Activated CD4-positive, alpha-beta T cell treated with anti-CD3 and anti-CD28 coated beads, Interleukin-2, amount 10 ng/mL, durations not matched to agents 24 days and 14 days (primary cell): ENCODE results near the gene TMEM132D. TPM values are rescaled to one million over a fixed set of nuclear protein-coding genes. Genes with fewer than 3 reads are reported as not detected.

Experiments
- DNase-seq: peaks from one replicate; pipeline ENCODE4 v3.0.0; 2022
- H3K27ac Mint-ChIP-seq: one replicate; pipeline ENCODE4 v1.8.0; 2022; ENCODE audit warnings: mild to moderate bottlenecking, mixed read lengths
- H3K27me3 Mint-ChIP-seq: one replicate; pipeline ENCODE4 v1.8.0; 2022; ENCODE audit warnings: mixed read lengths
- H3K36me3 Mint-ChIP-seq: one replicate; pipeline ENCODE4 v1.8.0; 2022; ENCODE audit warnings: low read depth, mild to moderate bottlenecking, mixed read lengths
- H3K4me1 Mint-ChIP-seq: one replicate; pipeline ENCODE4 v1.8.0; 2021; ENCODE audit warnings: mixed read lengths
- H3K4me3 Mint-ChIP-seq: one replicate; pipeline ENCODE4 v1.8.0; 2022; ENCODE audit warnings: mild to moderate bottlenecking, moderate library complexity, mixed read lengths
- H3K9me3 Mint-ChIP-seq: one replicate; pipeline ENCODE4 v1.8.0; 2021; ENCODE audit warnings: mixed read lengths
- intact Hi-C: fragments of 100-400 bp; cut with micrococcal nuclease; formaldehyde crosslinking; loops from one replicate; pipeline ENCODE4 v1.15.1; 2023
- total RNA-seq: library from RNA; stranded (reverse); gene quantifications from 2 replicates; pipeline ENCODE4 v1.2.3, GENCODE V29; 2022

Gene TMEM132D
- total RNA-seq, 1 donor from 2014 or later, result not detected

DNA sequence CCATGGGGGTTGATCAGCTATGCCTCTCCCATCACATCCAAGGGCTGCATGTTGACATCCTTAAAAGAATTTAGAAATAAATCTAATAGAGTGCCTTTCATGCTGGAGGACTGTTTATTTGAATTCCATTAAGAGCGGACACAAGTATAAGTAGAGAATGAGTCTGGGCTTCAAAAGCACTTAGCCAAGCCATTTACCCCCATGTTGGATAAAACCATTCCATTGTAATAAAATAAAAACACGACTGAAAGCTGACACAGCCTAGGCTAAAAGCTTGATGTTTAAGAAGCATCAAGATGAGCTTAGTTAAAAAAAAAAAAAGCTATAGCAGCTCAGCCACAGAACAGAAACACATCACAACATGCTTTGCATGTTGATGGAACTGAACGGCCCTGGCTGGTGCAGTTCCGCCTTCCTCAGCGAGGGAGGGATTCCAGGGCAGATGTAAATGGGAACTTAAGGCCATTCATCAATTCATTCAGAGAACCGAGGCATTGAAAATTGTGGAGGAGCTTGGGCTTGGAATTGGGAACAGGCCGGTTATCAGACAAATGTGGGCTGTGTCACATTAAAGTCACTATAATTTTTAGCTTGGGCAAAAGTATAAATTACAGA, 41.2 kb downstream of the TMEM132D start:
- Mint-ChIP-seq H3K4me3 (no peak overlapping the region), H3K36me3 (no peaks in the 10 kb centered on the region), H3K4me1 (no peaks in the 10 kb centered on the region), H3K27me3 (no peaks in the 10 kb centered on the region), H3K27ac (no peak overlapping the region), H3K9me3 (peaks cover 4% of the 10 kb centered on the region)
- no peak for DNase-seq
- intact Hi-C loops, result no loop called here

DNA sequence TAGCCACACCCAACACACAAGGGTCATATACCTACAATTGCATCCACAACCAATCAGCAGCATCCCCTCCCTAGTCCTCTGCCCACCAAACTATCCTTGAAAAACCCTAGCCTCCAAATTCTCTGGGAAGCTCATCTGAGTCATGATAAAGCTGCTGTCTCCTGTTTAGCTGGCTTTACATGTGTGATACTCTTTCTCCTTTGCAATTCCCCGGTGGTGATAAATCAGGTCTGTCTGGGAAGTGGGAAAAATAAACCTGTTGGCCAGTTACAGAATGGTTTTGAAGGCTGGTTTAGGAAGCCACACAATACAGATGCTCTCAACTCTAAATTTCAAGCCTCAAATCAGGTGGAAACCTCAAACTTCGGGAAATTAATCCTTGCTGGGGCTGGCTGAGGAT, 41.9 kb downstream of the TMEM132D start:
- no peak overlapping the region for H3K4me3 Mint-ChIP-seq
- DNase-seq, result no peak
- H3K9me3 Mint-ChIP-seq, result peaks cover 4% of the 10 kb centered on the region
- no peaks in the 10 kb centered on the region for H3K4me1 Mint-ChIP-seq
- no peak overlapping the region for H3K27ac Mint-ChIP-seq
- H3K27me3 Mint-ChIP-seq, result no peaks in the 10 kb centered on the region
- no peaks in the 10 kb centered on the region for H3K36me3 Mint-ChIP-seq
- intact Hi-C loops, result no loop called here

DNA sequence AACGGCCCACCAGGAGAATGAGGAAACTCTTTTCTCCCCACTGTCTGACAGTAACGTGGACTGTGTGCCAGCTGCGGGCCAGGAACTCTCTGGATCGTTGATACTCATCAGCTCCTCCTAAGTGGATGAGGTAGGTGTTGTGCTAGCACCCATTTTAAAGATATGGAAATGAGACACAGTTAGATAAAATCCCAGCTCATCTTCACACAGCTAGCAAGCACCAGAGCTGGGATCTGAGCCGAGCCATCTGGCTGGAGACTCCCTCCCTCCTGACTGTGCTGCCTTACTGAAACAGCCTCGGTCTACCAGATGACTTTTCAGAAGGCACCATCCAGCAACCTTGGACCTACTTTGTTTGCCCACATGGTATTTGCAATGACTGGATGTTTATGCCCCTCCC, 49.2 kb downstream of the TMEM132D start:
- no peak for DNase-seq
- H3K4me1 Mint-ChIP-seq, result no peaks in the 10 kb centered on the region
- H3K9me3 Mint-ChIP-seq, result no peaks in the 10 kb centered on the region
- H3K4me3 Mint-ChIP-seq, result no peak overlapping the region
- intact Hi-C loops, result no loop called here
- H3K27me3 Mint-ChIP-seq, result no peaks in the 10 kb centered on the region
- no peaks in the 10 kb centered on the region for H3K36me3 Mint-ChIP-seq
- H3K27ac Mint-ChIP-seq, result no peak overlapping the region

DNA sequence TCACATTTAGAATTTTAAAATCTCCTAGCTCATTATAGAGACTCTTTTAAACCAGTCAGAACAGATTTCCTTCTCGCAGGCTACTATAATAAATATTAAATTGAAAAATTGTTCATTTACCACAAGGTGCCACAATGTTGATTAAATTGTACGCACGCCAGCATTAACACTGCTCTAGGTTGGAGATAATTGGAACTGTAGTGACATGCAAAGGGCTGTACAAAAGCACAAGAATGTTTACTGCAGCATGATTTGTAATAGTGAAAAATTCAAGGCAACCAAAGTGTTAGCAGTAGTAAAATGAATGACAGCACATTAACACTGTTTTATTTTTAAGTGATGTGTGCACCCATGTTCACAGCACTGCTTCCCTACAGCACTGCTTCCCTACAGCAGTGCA, 52.5 kb downstream of the TMEM132D start:
- no peak for DNase-seq
- Mint-ChIP-seq H3K27me3 (no peaks in the 10 kb centered on the region), H3K4me3 (no peak overlapping the region), H3K36me3 (no peaks in the 10 kb centered on the region), H3K9me3 (no peaks in the 10 kb centered on the region), H3K27ac (no peak overlapping the region), H3K4me1 (no peaks in the 10 kb centered on the region)
- intact Hi-C loops, result no loop called here

- no peaks in the 10 kb centered on the region for H3K9me3 Mint-ChIP-seq
- no peak for DNase-seq
- no peaks in the 10 kb centered on the region for H3K4me1 Mint-ChIP-seq
- H3K27me3 Mint-ChIP-seq, result no peaks in the 10 kb centered on the region
- no peak overlapping the region for H3K27ac Mint-ChIP-seq
- H3K36me3 Mint-ChIP-seq, result no peaks in the 10 kb centered on the region
- intact Hi-C loops, result no loop called here
- H3K4me3 Mint-ChIP-seq, result no peak overlapping the region
Measured at GRCh38 chr12:129848876-129849275, 54.9 kb downstream of the TMEM132D start.

DNA sequence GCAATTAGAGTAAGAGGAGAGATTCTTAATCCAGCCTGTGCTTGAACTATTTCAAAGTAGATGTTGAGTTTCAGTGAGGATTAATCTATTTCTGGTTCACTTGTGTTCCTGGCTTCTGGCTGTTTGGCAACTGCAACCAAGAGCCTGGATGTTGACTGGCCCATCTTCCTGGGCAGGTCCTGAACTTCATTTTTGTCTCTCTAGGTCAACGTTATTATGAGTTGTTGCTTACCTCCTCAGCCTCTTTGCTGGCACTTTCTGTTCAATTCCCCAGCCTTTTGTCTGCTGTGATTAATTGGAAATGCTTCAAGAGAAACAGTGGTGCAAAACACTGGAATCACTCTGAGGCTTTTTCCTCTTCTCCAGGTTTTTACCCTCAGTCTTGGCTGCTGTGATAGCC, 56.8 kb downstream of the TMEM132D start:
- intact Hi-C loops, result no loop called here
- H3K4me1 Mint-ChIP-seq, result no peaks in the 10 kb centered on the region
- no peak overlapping the region for H3K4me3 Mint-ChIP-seq
- no peak for DNase-seq
- no peaks in the 10 kb centered on the region for H3K36me3 Mint-ChIP-seq
- no peak overlapping the region for H3K27ac Mint-ChIP-seq
- no peaks in the 10 kb centered on the region for H3K9me3 Mint-ChIP-seq
- no peaks in the 10 kb centered on the region for H3K27me3 Mint-ChIP-seq

GRCh38 chr12:129844662-129845220, 59.1 kb downstream of the TMEM132D start:
- H3K36me3 Mint-ChIP-seq, result no peaks in the 10 kb centered on the region
- H3K27me3 Mint-ChIP-seq, result no peaks in the 10 kb centered on the region
- H3K4me1 Mint-ChIP-seq, result no peaks in the 10 kb centered on the region
- no peak overlapping the region for H3K4me3 Mint-ChIP-seq
- H3K9me3 Mint-ChIP-seq, result no peaks in the 10 kb centered on the region
- H3K27ac Mint-ChIP-seq, result no peak overlapping the region
- DNase-seq, result no peak
- intact Hi-C loops, result no loop called here

GRCh38 chr12:129841251-129841650, 62.6 kb downstream of the TMEM132D start:
- Mint-ChIP-seq H3K36me3 (no peaks in the 10 kb centered on the region), H3K27ac (no peak overlapping the region), H3K4me3 (no peak overlapping the region), H3K4me1 (no peaks in the 10 kb centered on the region), H3K27me3 (no peaks in the 10 kb centered on the region), H3K9me3 (no peaks in the 10 kb centered on the region)
- intact Hi-C loops, result no loop called here
- DNase-seq, result no peak

DNA sequence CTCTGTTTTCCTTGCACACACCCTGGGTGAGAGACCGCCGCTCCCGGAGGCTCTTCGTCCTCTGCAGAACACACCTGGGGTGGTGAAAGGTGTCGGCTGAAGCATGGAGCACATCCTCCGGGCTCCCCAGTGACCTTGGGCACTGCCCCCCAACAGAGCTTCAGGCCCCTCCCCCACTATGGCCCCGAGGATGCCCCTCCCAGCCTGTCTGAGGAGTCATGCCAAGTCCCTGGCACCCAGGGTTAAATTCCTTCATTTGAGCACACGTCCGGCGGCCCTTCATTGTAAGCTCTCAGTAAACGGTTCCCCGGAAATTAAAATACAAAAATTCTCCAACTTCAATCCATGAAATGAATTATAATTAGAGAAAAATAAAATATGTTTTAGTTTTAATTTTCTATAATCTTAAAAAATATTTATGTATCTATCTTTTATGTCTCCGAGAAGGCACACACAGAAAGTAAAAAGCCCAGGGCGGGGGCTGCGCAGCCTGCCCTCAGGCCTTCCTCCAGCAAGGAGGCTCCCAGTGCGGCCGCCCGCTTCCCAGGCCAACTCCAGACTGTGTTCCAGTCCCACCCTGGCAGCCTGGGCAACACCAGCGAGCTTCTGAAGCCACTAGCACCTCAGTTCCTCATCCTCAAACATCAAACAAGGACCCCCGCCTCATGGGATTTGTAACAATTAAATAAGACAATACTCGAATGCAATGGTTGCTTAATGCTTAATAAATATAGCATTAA, 63.5 kb downstream of the TMEM132D start:
- intact Hi-C loops, result no loop called here
- H3K4me1 Mint-ChIP-seq, result no peaks in the 10 kb centered on the region
- no peaks in the 10 kb centered on the region for H3K36me3 Mint-ChIP-seq
- no peaks in the 10 kb centered on the region for H3K27me3 Mint-ChIP-seq
- no peak overlapping the region for H3K4me3 Mint-ChIP-seq
- no peak for DNase-seq
- H3K9me3 Mint-ChIP-seq, result no peaks in the 10 kb centered on the region
- H3K27ac Mint-ChIP-seq, result no peak overlapping the region

DNA sequence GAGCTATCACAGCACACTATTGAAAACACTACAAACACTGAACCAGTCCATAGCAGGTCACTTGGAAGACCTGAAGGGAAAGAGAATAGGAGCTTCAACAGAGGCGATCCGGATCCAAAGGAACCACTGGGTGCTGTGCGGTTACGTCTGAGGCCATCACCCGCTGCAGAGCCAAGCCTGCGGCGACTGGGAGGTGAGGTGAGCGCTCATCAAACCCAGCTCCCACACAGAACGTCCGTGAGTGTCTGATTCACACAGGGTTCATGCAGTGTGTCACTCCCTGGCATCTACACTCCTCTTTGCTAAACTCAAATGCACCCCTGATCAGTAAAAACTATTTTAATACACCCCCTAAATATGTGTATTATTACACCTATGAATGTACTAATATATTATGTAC, 64.1 kb downstream of the TMEM132D start:
- Mint-ChIP-seq H3K27ac (no peak overlapping the region), H3K9me3 (peaks cover 2% of the 10 kb centered on the region), H3K36me3 (no peaks in the 10 kb centered on the region), H3K4me3 (no peak overlapping the region), H3K27me3 (no peaks in the 10 kb centered on the region), H3K4me1 (no peaks in the 10 kb centered on the region)
- DNase-seq, result no peak
- intact Hi-C loops, result no loop called here

DNA sequence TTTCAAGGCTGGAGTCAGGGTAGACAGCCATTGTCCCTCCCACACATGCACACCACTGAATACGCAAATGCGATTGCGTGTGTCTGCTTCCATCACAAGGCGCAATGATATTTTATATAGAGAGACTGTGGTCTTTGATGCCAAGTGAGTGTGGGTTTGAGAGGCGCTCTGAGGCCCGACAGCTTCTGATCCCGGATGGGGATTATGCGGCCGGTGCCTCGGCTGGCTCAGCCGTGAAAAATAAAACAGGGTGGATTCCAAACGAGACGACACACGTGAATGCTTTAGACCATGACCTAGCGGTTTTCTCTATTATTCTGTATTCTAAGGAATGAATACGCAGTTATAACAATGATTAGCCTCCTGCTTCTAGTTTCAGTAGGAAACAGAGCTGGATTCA, 72.5 kb downstream of the TMEM132D start:
- intact Hi-C loops, result no loop called here
- no peaks in the 10 kb centered on the region for H3K27me3 Mint-ChIP-seq
- no peak overlapping the region for H3K27ac Mint-ChIP-seq
- H3K9me3 Mint-ChIP-seq, result peaks cover 9% of the 10 kb centered on the region
- no peak overlapping the region for H3K4me3 Mint-ChIP-seq
- no peaks in the 10 kb centered on the region for H3K36me3 Mint-ChIP-seq
- no peak for DNase-seq
- H3K4me1 Mint-ChIP-seq, result no peaks in the 10 kb centered on the region

- DNase-seq, result no peak
- intact Hi-C loops, result no loop called here
- Mint-ChIP-seq H3K36me3 (no peaks in the 10 kb centered on the region), H3K27me3 (no peaks in the 10 kb centered on the region), H3K27ac (no peak overlapping the region), H3K9me3 (peaks cover 9% of the 10 kb centered on the region), H3K4me3 (no peak overlapping the region), H3K4me1 (no peaks in the 10 kb centered on the region)
Measured at GRCh38 chr12:129830796-129831195, 73.0 kb downstream of the TMEM132D start.

DNA sequence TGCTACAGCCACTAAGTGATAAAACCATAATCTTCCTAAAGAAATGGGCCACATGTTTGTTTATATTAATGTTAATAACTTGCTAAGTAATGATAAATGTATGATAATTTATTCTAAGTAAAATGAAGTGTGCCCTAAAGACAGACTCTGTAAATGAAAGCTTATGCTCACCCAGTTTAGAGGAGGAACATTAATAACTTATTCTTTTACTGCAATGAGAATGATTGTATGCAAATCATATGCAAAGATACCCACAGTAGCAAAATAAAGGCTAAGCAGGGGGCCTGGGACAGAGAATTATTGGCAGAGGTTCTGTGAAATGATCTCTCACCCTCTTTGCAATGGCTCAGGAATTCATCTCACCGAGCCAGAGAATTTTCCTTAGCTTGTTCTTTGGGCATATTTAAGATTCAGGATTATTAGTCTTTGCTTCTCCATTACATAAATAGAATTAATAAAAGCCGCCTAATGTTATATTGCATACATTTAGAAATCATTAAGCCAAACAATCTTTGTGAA, 75.9 kb downstream of the TMEM132D start:
- Mint-ChIP-seq H3K4me1 (no peaks in the 10 kb centered on the region), H3K36me3 (no peaks in the 10 kb centered on the region), H3K27ac (no peak overlapping the region), H3K4me3 (no peak overlapping the region), H3K27me3 (no peaks in the 10 kb centered on the region), H3K9me3 (peaks cover 7% of the 10 kb centered on the region)
- no peak for DNase-seq
- intact Hi-C loops, result no loop called here

- intact Hi-C loops, result no loop called here
- no peak overlapping the region for H3K27ac Mint-ChIP-seq
- no peaks in the 10 kb centered on the region for H3K4me1 Mint-ChIP-seq
- no peak overlapping the region for H3K4me3 Mint-ChIP-seq
- no peaks in the 10 kb centered on the region for H3K36me3 Mint-ChIP-seq
- no peak for DNase-seq
- peaks cover 7% of the 10 kb centered on the region for H3K9me3 Mint-ChIP-seq
- H3K27me3 Mint-ChIP-seq, result no peaks in the 10 kb centered on the region
Measured at GRCh38 chr12:129827102-129827865, 76.5 kb downstream of the TMEM132D start.
